ENCODE data around the gene STOX2. TPM values are rescaled to one million over a fixed set of nuclear protein-coding genes. Genes with fewer than 3 reads are reported as not detected.

STOX2 gene
- total and polyA plus RNA-seq, 2 of the 13 experiments (the other 11 are each of a cell fraction or from before 2014, with no cell fraction given), result 0.01 to 0.15 TPM

- no peak for DNase-seq (ENCODE audit: low spot score)
- no TSS peak for BruUV-seq (replicated peaks)
- Histone ChIP-seq H3K36me3 (replicated peaks in 1 of 2; ENCODE audit: control insufficient read depth in 1 of 2, insufficient read depth in 2 of 2, low read length in 2 of 2) (no peaks in the 10 kb centered on the region), H3K27ac (ENCODE audit: extremely low read length, insufficient read depth, low read length) (no peak overlapping the region), H3K9me3 (ENCODE audit: low read length) (no peaks in the 10 kb centered on the region), H3K9ac (ENCODE audit: insufficient read depth, low read depth, low read length) (no peak overlapping the region), H3K79me2 (ENCODE audit: insufficient read depth, low read length) (no peaks in the 10 kb centered on the region), H4K20me1 (ENCODE audit: insufficient read depth, low read length) (no peaks in the 10 kb centered on the region), H3K4me2 (ENCODE audit: low read depth, low read length) (no peak overlapping the region), H3K4me3 (replicated peaks in 1 of 3; ENCODE audit: insufficient read depth in 1 of 3, low read depth in 2 of 3, low read length in 3 of 3) (no peak overlapping the region), H3K27me3 (ENCODE audit: control insufficient read depth in 1 of 2, insufficient read depth in 2 of 2, low read length in 2 of 2) (no peaks in the 10 kb centered on the region; a peak in 1 of 5 replicates), H3K4me1 (ENCODE audit: insufficient read depth, low read length) (no peaks in the 10 kb centered on the region), H2AFZ (ENCODE audit: low read length) (no peak overlapping the region)
- FAIRE-seq, result no peak
- ChIA-PET CTCF (ENCODE audit: low intra/inter-chr PET ratio, low total read pairs) (no interaction called here), POLR2A (no interaction called here)
- intact Hi-C loops (cut with micrococcal nuclease; ENCODE audit: unreplicated experiment), result no loop called here
- WGBS (ENCODE audit: low lambda C conversion rate), result 19% methylated on average over 5 of the region's 5 CpGs
- in situ Hi-C loops (cut with HindIII; ENCODE audit: extremely low pct_ligation_motif_present, low pct_unique_long_range_greater_than_20kb), result no loop called here
- ATAC-seq, result no peak
- no peak for TF ChIP-seq ZNF703 (CRISPR knock-in tag; IDR thresholded peaks at IDR 0.05; ENCODE audit: borderline replicate concordance)
- TF ChIP-seq ZNF503 (CRISPR knock-in tag; IDR thresholded peaks at IDR 0.05), result no peak
- TF ChIP-seq ZBTB14 (CRISPR knock-in tag; IDR thresholded peaks at IDR 0.05), result no peak
- no peak for TF ChIP-seq POLR2A (IDR thresholded peaks at IDR 0.05; ENCODE audit: insufficient read depth in 1 of 2, low read depth in 2 of 2, low read length in 2 of 2)
- TF ChIP-seq NR3C1 (CRISPR knock-in tag; IDR thresholded peaks at IDR 0.05), result no peak
- no peak for TF ChIP-seq ZNF234 (CRISPR knock-in tag; conservative IDR thresholded peaks at IDR 0.05)
- TF ChIP-seq ELK4 (CRISPR knock-in tag; IDR thresholded peaks at IDR 0.05; ENCODE audit: borderline replicate concordance), result no peak
- TF ChIP-seq ZHX2 (IDR thresholded peaks at IDR 0.05; ENCODE audit: low read depth), result no peak
- TF ChIP-seq ZHX2 (CRISPR knock-in tag; IDR thresholded peaks at IDR 0.05; ENCODE audit: borderline replicate concordance), result no peak
- TF ChIP-seq KDM4B (CRISPR knock-in tag; IDR thresholded peaks at IDR 0.05), result no peak
- TF ChIP-seq ZNF552 (CRISPR knock-in tag; IDR thresholded peaks at IDR 0.05; ENCODE audit: borderline replicate concordance), result no peak
- TF ChIP-seq FOXM1 (CRISPR knock-in tag; IDR thresholded peaks at IDR 0.05), result no peak
- no peak for TF ChIP-seq LBX2 (CRISPR knock-in tag; IDR thresholded peaks at IDR 0.05; ENCODE audit: borderline replicate concordance)
- TF ChIP-seq ZNF230 (CRISPR knock-in tag; IDR thresholded peaks at IDR 0.05), result no peak
- no peak for TF ChIP-seq KLF15 (CRISPR knock-in tag; IDR thresholded peaks at IDR 0.05; ENCODE audit: borderline replicate concordance)
Measured at GRCh38 chr4:183888564-183888963, 16.5 kb upstream of the STOX2 start.
